HepG2 (cell line): ENCODE measurements around the gene RIPOR1.

Source experiments
- DMAP1 ChIP-seq: IDR thresholded peaks from 2 replicates; pipeline ENCODE4 v1.6.1; 2016
- EP300 ChIP-seq, 3 experiments: sonication (generic) in 1 of 3; formaldehyde crosslinking in 1 of 3; IDR thresholded peaks; 2 replicates each; pipeline versions ENCODE4 v1.5.1 to v1.6.1; 2011 to 2020; ENCODE audit warnings: low read depth in 2 of 3, low read length in 2 of 3, borderline replicate concordance in 1 of 3, improper control_type of control experiment in 1 of 3, mild to moderate bottlenecking in 1 of 3, missing genetic modification reagents in 1 of 3, moderate library complexity in 1 of 3
- HNF4A ChIP-seq: sonication (generic); formaldehyde crosslinking; IDR thresholded peaks from 2 replicates; pipeline ENCODE4 v1.4.0; 2020; ENCODE audit warnings: missing genetic modification reagents
- KAT2B ChIP-seq: fragments of 150-350 bp; IDR thresholded peaks from 2 replicates; pipeline ENCODE4 v1.6.1; 2014; ENCODE audit warnings: low read depth, low read length, borderline replicate concordance
- KDM5B ChIP-seq: sonication (generic); formaldehyde crosslinking; IDR thresholded peaks from 2 replicates; pipeline ENCODE4 v1.4.0; 2020; ENCODE audit warnings: missing genetic modification reagents, mild to moderate bottlenecking, borderline replicate concordance
- NR2C2 ChIP-seq: sonication (generic); formaldehyde crosslinking; IDR thresholded peaks from 2 replicates; pipeline ENCODE4 v1.4.0; 2020; ENCODE audit warnings: missing genetic modification reagents, mild to moderate bottlenecking, moderate library complexity, borderline replicate concordance
- POLR2A ChIP-seq, 2 experiments: IDR thresholded peaks; 2 replicates each; pipeline ENCODE4 v1.6.1; 2011; ENCODE audit warnings: low read depth in 2 of 2, low read length in 2 of 2, mild to moderate bottlenecking in 1 of 2, moderate library complexity in 1 of 2; ENCODE audit not compliant: insufficient read depth in 1 of 2
- RAD21 ChIP-seq: fragments of 450-650 bp; formaldehyde crosslinking; IDR thresholded peaks from 2 replicates; pipeline ENCODE4 v1.5.0; 2020; ENCODE audit warnings: mild to moderate bottlenecking
- SOX6 ChIP-seq, 2 experiments: fragments of 450-650 bp in 1 of 2; sonication (generic) in 1 of 2; formaldehyde crosslinking in 1 of 2; IDR thresholded peaks; 2 replicates each; pipeline versions ENCODE4 v1.4.0 to v1.6.1; 2017 to 2020; ENCODE audit warnings: antibody characterized with exemption in 1 of 2, mild to moderate bottlenecking in 1 of 2, missing genetic modification reagents in 1 of 2
- ZNF839 ChIP-seq: sonication (generic); formaldehyde crosslinking; IDR thresholded peaks from 2 replicates; pipeline ENCODE4 v1.4.0; 2020; ENCODE audit warnings: missing genetic modification reagents, mild to moderate bottlenecking, borderline replicate concordance
- TF ChIP-seq, protein P1 (sequence below): sonication (generic); formaldehyde crosslinking; IDR thresholded peaks from 2 replicates; pipeline ENCODE4 v1.5.0; 2020; ENCODE audit warnings: mild to moderate bottlenecking, missing genetic modification reagents, moderate library complexity
- TF ChIP-seq, protein P2 (sequence below): sonication (generic); formaldehyde crosslinking; IDR thresholded peaks from 2 replicates; pipeline ENCODE4 v1.8.0; 2022; ENCODE audit warnings: mild to moderate bottlenecking, missing genetic modification reagents; ENCODE audit not compliant: insufficient replicate concordance
- TF ChIP-seq, protein P3 (sequence below): sonication (generic); formaldehyde crosslinking; IDR thresholded peaks from 2 replicates; pipeline ENCODE4 v1.9.0; 2021; ENCODE audit warnings: missing genetic modification reagents, mild to moderate bottlenecking, borderline replicate concordance

DNA sequence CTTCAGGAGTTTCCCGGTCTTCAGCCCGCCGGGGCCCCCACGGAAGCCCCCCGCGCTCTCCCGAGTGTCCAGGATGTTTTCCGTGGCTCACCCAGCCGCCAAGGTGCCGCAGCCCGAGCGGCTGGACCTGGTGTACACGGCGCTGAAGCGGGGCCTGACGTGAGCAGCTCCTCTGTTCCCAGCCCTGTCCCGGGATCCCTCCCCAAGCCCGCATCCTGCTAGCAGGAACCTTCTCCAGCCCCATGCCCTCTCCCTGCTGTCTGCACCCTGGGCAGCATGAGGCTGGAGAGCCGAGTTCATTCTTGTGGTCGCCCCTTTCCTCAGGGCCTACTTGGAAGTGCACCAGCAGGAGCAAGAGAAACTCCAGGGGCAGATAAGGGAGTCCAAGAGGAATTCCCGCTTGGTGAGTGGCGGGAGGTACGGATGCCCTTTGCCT, 10.1 kb downstream of the RIPOR1 start:
- TF ChIP-seq KDM5B (CRISPR knock-in tag) (no peak), EP300 (IDR thresholded peaks at IDR 0.05; ENCODE audit: low read depth in 2 of 2, low read length in 2 of 2) (no peak), EP300 (CRISPR knock-in tag; IDR thresholded peaks at IDR 0.05; ENCODE audit: borderline replicate concordance) (no peak), NR2C2 (no peak), ZNF839 (CRISPR knock-in tag) (no peak), KAT2B (no peak), POLR2A (IDR thresholded peaks at IDR 0.05; ENCODE audit: insufficient read depth in 1 of 2, low read depth in 2 of 2, low read length in 2 of 2) (0 out of 4 replicates have a peak, but pooled peaks of 1 of the 2 experiments have one; percentile 16), HNF4A (CRISPR knock-in tag) (no peak), DMAP1 (no peak), SOX6 (IDR thresholded peaks at IDR 0.05) (no peak), SOX6 (CRISPR knock-in tag; IDR thresholded peaks at IDR 0.05) (no peak), RAD21 (CRISPR knock-in tag) (no peak)
- TF ChIP-seq, protein P1, sequence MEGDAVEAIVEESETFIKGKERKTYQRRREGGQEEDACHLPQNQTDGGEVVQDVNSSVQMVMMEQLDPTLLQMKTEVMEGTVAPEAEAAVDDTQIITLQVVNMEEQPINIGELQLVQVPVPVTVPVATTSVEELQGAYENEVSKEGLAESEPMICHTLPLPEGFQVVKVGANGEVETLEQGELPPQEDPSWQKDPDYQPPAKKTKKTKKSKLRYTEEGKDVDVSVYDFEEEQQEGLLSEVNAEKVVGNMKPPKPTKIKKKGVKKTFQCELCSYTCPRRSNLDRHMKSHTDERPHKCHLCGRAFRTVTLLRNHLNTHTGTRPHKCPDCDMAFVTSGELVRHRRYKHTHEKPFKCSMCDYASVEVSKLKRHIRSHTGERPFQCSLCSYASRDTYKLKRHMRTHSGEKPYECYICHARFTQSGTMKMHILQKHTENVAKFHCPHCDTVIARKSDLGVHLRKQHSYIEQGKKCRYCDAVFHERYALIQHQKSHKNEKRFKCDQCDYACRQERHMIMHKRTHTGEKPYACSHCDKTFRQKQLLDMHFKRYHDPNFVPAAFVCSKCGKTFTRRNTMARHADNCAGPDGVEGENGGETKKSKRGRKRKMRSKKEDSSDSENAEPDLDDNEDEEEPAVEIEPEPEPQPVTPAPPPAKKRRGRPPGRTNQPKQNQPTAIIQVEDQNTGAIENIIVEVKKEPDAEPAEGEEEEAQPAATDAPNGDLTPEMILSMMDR, result no peak
- TF ChIP-seq, protein P2, sequence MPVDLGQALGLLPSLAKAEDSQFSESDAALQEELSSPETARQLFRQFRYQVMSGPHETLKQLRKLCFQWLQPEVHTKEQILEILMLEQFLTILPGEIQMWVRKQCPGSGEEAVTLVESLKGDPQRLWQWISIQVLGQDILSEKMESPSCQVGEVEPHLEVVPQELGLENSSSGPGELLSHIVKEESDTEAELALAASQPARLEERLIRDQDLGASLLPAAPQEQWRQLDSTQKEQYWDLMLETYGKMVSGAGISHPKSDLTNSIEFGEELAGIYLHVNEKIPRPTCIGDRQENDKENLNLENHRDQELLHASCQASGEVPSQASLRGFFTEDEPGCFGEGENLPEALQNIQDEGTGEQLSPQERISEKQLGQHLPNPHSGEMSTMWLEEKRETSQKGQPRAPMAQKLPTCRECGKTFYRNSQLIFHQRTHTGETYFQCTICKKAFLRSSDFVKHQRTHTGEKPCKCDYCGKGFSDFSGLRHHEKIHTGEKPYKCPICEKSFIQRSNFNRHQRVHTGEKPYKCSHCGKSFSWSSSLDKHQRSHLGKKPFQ (CRISPR knock-in tag), result no peak
- TF ChIP-seq, protein P3, sequence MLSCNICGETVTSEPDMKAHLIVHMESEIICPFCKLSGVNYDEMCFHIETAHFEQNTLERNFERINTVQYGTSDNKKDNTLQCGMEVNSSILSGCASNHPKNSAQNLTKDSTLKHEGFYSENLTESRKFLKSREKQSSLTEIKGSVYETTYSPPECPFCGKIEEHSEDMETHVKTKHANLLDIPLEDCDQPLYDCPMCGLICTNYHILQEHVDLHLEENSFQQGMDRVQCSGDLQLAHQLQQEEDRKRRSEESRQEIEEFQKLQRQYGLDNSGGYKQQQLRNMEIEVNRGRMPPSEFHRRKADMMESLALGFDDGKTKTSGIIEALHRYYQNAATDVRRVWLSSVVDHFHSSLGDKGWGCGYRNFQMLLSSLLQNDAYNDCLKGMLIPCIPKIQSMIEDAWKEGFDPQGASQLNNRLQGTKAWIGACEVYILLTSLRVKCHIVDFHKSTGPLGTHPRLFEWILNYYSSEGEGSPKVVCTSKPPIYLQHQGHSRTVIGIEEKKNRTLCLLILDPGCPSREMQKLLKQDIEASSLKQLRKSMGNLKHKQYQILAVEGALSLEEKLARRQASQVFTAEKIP (CRISPR knock-in tag), result no peak
